Measurements from ENCODE around the gene SYNJ2.

GRCh38 chr6:157937318-157937717, 44.3 kb upstream of the SYNJ2 start:
- TF ChIP-seq EZH2phosphoT487 (IDR thresholded peaks at IDR 0.05; ENCODE audit: insufficient read depth, low read depth) (no peak), EZH2 (IDR thresholded peaks at IDR 0.05; ENCODE audit: insufficient read depth, poor library complexity, severe bottlenecking) (no peak)
